HG03280 (cell line): ENCODE measurements around the gene DGKI.
"Not testable (repeated sequence)": the region's sequence is repeated elsewhere in the genome, so short reads cannot be mapped to it uniquely, and the experiment has no call there.

Experiments
- ATAC-seq: cut with Tn5 transposase; IDR thresholded peaks from one replicate; pipeline ENCODE4 v1.9.1; 2021; ENCODE audit warnings: mild to moderate bottlenecking, moderate library complexity; ENCODE audit not compliant: unreplicated experiment

The DGKI gene

DNA sequence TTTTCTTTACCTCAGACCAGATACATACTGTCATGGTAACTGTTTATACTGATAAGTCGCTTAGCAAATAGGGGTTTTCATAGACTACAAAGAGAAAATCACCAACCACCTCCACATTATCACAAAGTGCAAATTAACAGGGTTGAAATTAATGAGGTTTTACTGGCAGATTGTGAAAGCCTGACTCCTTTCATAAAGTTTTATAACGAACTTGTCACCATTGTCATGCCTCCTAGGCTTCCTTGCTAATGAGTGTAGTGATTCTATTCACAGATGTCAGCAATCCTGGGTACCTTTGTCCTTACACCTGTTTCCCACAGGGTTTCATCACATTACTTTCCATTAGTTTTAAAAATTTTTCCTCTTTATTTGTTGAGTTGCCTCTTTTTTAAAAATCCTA lies 361.0 kb downstream of the DGKI start:
- ATAC-seq: no peak

DNA sequence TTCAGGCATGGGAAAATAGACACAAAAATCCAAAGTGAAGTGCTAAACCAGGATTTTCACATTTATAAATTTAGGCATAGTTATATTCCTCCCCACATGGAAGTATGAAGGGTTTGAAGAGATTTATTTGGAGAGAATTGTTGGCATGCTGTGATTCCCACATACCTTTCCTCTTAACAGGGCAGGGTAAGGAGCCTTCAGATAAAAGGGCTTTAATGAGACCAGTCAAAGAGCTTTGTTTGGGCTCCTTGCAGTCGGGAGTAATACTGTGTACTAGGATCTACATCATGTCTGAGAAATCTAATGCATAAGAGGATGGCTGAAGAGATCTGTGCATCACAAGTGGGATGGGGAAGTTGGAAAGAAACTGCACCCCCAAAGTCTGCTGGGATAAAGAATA lies 362.4 kb downstream of the DGKI start:
- ATAC-seq: no peak

DNA sequence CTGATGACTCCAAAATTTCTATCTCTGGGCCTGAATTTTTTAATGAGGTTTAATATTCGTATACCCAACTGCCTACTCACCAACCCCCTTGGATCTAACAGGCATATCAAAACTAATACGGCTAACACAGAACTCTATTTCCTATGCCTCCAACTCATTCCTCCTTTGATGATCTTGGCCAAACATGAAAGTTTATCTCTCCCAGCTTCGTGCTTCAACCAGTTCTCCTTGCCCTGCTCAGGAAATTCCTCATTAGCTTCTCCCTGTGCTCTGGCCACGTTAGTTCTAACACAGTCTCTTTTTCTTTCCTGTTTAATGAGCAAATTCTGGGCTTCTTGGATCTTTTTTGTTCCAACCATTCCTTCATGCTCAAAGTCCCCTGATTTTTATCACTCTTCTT lies 364.3 kb downstream of the DGKI start:
- ATAC-seq: no peak

DNA sequence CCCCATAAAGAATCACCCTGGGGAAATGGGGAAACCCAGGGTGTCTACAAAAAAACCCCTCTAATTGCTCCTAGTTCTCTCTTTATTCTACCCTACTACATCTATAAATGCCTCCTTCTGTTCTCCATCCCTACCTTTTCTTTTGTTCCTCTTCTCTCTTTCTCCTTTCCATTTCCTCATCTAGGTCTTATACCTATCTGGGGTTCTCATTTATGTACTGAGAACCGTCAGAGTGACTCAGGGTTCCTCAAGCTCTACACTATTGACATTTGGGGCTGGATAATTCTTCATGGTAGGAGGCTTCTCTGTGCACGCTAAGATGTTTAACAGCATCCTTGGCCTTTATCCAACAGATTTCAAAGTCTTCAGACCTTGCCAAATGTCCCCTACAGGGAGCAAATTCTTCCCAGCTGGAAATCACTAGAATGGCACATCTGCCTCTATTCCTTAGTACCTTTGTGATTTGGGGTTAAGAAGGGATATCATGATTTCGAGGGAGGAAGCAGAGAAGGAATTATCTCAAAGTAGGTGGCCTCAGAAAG lies 365.9 kb downstream of the DGKI start:
- ATAC-seq: peak; percentile 52

DNA sequence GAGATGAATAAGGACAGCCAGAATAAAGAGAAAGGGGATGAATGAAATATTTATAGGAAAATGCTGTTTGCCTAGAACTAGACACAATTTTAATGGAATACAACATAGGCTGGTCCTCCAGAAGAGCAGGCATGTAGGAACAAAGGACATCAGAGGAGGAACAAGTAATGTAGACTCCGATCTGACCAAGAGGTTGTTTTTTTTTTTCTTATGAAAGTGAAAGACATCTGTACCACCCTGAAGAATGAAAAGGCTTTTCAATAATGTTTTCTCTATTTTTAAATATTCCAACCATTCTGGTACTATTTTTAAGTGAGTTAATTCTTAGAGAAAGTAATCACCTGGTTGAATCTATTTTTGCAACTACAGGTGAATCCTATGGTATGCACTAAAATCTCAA lies 366.4 kb downstream of the DGKI start:
- peak; percentile 49 for ATAC-seq

DNA sequence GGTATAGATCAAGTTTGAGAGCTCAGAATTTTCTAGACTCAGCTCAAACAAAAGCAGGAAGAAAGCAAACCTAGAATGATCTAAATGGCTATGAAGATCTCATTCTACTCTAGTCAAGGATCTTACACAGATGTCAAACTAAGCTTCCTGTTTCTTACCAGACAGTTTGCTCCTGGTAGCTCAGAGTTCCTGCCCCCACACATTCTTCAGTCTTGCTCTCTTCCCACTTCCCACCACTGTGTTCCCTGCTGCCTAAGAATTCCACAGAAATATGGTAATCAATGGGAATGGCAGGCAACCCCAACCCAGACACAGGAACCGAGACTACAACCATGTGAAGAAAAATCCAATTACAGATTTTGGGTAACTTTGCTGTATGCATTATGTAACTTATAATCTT lies 369.8 kb downstream of the DGKI start:
- no peak for ATAC-seq

DNA sequence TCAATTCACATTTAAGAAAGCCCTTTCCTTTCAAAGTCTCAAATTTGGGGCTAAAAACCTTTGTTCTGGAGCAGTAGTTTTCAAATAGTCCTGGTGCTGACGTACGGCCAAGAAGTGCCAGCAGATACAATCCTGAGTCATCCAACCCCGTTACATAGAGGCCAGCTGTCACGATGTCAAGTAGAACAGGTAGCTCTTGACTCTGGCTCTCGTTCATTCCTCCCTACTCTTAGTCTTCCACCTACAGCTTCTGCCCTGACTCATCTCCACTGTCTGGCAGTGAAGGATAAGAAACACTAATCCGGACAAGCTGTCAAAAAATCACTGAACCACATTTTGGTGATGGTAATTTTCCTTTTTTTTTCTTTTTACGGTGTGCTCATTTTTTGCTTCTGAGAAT lies 370.8 kb downstream of the DGKI start:
- ATAC-seq: no peak

DNA sequence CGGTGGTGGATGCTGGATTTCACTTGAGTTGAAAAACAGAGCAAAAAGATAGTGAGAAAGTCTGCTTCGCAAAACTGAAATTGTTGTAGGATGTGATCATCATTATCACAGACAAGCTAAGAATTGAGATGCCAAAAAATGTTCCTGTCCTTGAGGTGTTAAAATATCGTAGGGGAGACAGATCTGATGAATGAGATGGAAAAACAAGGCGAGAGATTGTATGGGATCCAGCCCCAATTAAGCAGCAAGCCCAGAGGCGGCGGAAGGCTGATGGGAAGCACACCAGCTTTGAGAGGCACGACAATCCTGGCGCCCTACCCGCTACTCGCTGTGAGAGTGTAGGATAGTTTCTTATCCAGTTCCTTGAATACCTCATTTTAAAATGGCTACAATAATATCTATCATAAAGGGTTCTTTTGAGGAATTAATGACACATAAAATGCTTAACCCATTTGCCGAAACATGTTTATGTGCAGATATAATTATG lies 372.2 kb downstream of the DGKI start:
- no peak for ATAC-seq

DNA sequence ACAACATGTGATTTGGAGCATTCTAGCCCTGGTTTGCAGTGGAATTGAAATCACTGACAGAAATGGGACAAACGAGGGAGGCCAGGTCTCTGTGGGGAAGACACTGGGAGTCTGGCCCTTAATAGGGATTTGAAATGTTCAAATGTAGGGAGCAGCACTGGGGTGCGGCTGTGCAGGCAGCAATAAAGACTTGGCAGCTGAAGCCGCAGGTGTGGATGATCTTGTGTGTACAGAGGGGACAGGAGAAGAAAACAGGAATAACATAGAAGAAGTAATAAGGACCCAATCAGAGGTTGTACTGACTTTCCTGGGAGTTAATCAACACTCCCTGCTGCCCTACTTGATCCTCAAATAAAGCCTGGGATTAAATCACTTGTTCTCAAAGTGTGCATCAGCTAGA lies 375.6 kb downstream of the DGKI start:
- no peak for ATAC-seq

DNA sequence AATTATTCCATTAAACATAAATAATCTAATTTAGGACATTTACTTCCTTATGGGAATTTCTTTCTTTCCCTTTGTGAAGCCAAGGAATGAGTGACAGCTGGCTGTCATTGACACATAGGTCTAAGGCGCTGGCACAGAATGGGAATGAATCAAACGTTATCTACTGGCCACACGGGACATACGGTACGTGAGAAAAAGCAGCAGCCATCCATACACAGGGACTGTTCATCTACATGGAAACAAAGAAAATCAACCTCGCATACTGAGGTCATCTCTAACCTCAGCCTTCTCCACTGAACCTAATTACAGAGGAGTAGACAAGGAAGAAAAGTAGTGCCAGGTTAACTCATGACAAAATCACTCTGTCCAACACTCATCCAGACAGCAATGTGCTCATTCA lies 376.9 kb downstream of the DGKI start:
- ATAC-seq: no peak

DNA sequence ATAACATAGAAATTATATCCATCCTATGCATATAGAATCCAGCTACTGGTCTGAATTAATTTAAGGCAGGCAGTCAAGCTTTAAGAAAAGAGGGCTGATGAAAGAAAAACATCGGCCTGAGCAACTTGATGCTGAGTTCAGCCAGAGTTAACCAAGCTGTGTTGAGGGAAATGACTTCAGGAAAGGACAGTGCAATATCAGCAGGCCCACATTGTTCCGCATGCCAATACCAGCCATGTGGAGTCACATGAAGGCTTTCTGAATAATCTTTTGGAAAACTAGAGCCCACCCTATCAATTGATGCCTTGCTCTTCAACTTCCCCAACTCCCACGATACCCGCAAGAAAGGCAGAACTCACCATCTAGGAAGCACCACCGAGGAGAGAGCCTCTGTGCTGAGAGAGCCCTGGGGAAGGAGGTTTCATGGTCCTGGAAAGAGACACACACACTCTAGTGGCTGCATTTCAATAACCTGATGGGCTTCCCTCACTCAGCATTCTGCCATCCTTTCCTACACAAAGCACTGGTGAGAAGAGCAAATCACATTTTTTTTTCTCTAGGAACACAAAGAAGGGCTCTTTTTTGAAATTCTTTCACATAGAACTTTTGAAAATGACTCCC lies 377.5 kb downstream of the DGKI start:
- no peak for ATAC-seq

DNA sequence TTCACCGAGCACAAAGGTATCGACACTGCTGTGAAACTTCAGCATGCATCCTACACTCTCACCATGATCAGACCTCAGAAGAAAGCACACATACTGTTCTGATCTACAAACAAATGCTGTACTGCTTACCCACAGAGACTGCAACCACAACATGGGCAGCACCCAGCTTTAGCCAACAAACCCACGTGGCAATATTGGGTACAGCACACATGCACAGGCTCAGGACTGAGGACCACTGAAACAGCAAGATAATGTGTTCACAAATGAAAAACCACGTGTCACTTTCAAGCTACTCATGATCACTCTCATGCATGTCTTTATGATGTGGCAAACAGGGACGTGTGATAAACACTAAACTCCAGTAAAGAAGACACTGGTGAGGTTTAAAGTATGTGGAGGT lies 383.9 kb downstream of the DGKI start:
- ATAC-seq: no peak

DNA sequence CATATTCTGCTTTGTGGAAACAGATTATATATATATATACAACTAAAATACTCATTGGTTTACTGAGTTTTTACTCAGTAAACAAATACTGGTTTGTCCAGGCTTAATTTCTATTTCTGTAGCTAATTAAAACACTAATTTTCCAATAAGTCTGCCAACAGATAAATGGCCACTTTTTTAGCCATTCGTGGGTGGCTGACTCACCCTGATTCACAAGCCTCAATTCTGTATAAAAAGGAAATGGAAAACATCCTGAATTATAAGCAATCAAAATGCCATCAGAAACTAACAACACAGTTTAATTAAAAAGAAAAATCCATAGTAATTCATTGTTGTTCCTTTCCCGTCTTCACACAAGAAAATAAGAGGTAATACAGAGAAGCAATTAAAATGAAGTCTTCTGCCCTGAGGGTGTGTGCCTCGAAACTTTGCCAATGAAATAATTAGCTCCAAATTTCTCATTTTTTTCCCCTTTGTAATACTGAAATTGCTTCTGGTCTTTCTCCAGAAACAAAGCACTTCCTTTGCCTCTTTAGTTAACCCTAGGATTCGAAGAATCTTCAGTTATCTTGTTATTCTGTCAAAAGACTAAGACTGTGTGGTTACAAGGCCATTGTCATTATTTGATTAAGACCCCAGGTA lies 384.6 kb downstream of the DGKI start:
- ATAC-seq: no peak

DNA sequence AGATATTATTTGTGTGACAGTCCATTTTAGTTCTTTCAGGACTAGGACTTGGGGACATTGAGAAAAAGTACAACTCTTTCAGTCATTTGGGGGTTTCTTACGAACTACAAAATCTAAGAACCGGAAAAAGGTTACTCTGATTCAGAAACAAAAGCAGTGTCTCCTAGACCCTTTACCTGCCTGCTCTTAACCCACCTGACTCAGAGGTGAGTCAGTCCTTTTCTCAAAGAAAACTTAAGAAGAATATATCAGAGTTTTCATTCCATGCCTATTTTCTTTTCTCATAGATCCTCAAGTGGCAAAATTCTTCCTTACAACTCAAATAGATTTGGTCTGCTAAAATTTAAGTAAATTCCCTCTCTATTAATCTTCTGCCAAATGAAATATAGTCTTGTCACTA lies 388.4 kb downstream of the DGKI start:
- no peak for ATAC-seq

DNA sequence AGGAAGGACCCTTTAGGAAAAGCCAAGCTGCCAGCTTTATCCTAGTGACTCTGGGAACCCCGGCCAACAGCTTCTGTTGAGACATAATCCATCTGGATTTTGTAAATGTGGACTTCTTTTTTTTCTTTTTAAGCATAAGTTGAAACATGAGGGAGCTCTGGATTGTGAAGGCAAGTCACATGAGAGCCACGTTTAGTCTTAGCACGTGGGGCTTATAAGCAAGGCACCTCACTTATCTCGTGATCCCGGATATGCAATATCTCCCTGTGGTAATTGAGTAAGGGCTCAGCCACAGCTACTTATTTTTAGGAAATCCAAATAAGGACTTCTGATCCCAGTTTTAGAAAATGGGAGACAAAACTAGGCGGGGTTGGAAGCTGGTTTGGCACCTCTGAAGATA lies 392.0 kb downstream of the DGKI start:
- no peak for ATAC-seq

DNA sequence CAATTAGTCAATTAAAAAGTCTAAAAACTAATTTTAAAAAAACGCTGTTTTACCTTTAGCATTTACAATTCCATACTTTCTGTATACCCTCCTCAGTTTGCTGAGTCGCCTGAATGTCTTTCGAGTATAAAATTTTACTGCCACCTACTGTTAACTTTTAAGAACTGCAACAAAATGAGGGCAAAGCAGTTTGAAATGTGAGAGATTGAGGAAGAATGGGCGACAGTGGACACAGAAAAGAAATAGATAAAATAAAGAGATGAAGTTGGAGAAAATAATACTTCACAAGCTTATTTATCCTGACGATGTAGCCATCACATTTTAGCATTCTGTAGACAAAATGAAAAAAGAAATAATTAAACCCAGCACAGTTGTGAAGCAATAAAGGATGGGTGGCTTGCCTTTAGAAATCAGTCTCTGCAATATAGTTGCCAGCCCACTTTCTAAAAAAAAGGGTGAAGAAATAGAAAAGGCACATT lies 392.5 kb downstream of the DGKI start:
- peak; percentile 68 for ATAC-seq

DNA sequence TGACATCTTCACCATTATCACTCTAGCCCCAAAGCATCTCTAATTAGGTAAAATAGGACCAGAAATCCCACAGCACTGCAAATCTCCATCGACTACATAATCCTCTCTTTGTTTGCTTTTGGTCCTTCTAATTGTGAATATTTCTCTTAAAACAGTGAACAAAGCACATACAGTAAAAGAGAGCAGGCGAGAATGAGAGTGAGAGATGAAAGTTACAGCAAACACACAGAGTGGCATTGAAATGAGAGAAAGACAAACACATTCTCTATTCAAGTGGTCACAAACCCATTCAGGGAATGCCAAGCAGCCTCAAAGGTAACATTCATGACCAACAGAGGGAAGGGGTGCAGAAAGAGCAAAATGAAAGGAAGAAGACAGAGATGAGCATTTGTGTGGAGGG lies 393.4 kb downstream of the DGKI start:
- ATAC-seq: no peak

DNA sequence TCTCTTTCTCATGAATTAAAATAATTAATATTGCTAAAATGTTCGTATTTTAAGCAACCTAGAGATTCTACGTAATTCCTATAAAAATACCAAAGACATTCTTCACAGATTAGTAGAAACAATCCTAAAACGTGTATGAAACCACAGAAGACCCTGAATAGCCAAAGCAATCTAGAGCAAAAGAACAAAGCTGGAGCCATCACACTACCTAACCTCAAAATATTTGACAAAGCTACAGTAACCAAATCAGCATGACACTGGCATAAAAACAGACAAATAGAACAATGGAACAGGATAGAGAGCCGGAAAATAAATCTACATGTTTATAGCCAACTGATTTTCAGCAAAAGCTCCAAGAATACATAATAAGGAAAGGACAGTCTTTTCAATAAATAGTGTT lies 397.8 kb downstream of the DGKI start:
- ATAC-seq: no peak

DNA sequence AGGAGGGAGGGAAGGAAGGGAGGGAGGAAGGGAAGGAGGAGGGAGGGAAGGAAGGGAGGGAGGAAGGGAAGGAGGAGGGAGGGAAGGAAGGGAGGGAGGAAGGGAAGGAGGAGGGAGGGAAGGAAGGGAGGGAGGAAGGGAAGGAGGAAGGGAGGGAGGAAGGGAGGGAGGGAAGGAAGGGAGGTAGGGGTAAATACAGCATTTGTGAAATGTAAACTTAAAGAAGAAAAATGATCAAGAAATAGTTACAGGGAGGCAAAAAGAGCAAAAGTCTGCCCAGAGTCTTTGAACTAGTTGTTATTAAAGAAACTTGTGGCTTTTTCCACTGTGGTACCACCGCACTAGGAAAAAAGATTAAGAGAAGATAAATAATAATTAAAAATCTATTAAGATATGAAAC lies 398.2 kb downstream of the DGKI start:
- ATAC-seq: not testable (repeated sequence)

DNA sequence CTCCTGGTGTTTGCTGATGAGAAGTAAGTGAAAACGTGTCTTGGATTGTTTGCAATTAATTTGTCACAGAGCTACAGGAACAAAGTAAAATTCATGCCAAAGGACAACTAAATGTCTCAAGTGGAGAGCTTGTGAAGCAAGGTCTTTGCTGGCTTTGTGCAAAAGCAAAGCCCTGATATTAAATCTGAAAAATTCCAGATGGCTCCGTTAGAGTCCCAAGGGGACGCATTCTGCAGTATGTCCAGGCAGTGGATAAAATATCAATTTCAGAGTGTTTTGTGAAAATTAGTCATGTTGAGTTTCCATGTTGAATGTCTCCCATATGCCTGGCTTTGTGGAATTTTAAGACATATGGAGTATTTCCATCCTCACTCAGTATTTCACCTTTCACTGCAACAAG lies 400.7 kb downstream of the DGKI start:
- no peak for ATAC-seq

DNA sequence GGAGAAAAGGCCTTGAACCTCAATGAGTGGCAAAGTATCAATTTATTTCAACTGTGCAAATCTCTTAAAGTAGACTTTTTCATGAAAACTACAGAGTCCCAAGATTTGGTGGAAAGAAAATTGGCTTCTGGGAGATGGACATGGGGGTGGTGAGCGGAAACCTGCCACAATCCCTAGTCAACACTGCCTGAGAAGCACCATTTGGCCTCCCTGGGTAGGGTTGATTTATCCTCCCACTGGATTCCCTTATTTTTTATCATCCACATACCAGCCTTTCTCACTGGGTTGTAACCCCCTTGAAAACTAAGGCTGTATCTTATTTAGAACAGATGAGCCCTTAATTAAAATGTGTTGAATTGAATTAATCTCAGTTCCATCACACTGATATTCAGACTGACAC lies 401.5 kb downstream of the DGKI start:
- no peak for ATAC-seq

DNA sequence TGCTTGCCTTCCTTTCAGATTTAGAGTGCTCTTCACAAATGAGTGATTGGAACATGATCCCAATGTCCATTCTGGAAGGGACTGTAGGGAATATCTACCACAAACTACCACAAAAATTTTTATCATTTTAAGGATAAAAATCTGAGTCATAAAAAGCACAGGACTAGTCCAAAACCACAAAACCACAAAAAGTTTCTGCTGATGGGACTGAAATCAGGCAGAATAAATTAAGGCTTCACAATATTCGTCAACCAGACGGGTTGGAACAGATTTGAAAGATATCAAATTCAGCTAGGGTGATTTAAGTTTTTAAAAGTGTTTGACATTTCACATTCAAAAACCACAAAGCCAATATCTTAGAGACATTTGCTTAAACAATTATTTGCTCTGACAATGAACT lies 403.2 kb downstream of the DGKI start:
- no peak for ATAC-seq

DNA sequence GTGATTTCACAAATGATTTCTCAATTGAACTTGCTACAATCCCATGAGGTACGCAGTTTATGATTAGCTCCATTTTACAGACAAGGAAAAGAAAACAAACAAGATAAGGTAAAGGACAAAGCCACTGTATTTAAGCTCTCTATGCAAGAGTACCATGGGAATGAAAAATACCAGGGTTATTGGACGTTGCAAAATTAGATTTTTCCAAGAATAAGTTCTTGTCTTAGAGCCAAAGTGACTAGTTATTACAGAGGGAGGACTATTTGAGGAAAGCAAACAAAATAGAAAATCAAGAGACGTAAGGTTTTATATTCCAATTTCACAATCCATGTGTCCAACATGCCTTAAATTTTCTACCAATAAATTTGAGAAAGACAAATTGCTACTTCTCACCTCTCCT lies 405.3 kb downstream of the DGKI start:
- no peak for ATAC-seq
